GM18498 (cell line): Measurements from ENCODE around the gene MXRA8.
A peak's percentile ranks its signal among the peaks of the same experiment; 100 is the strongest.

Source experiments
- ATAC-seq: cut with Tn5 transposase; IDR thresholded peaks from one replicate; pipeline ENCODE4 v1.9.1; 2021; ENCODE audit warnings: mild to moderate bottlenecking, moderate library complexity; ENCODE audit not compliant: unreplicated experiment

MXRA8 gene

GRCh38 chr1:1310476-1311053 is 47.8 kb downstream of the MXRA8 start:
- no peak for ATAC-seq

- no peak for ATAC-seq
Observed at GRCh38 chr1:1310109-1310385, 48.3 kb downstream of the MXRA8 start.

- no peak for ATAC-seq
Observed at GRCh38 chr1:1309251-1310108, 48.9 kb downstream of the MXRA8 start.

GRCh38 chr1:1308756-1309250 is 49.6 kb downstream of the MXRA8 start:
- ATAC-seq: no peak

- ATAC-seq: peak; percentile 65
Observed at GRCh38 chr1:1307923-1308755, 50.2 kb downstream of the MXRA8 start, which contains the start of the genes ACAP3 and PUSL1. Gene ACAP3 (minus strand): TSS chr1:1307930. CDS start chr1:1307815, 115 bp downstream. Gene PUSL1 (plus strand): TSS chr1:1308597. CDS start chr1:1308644, 47 bp downstream.

GRCh38 chr1:1307261-1307922 is 51.0 kb downstream of the MXRA8 start:
- peak; percentile 13 for ATAC-seq

- ATAC-seq: no peak
Observed at GRCh38 chr1:1306661-1307260, 51.6 kb downstream of the MXRA8 start.

- no peak for ATAC-seq
Observed at GRCh38 chr1:1306070-1306660, 52.2 kb downstream of the MXRA8 start.

- no peak for ATAC-seq
Observed at GRCh38 chr1:1305300-1306069, 52.9 kb downstream of the MXRA8 start.

- ATAC-seq: no peak
Observed at GRCh38 chr1:1304331-1305299, 53.7 kb downstream of the MXRA8 start.

GRCh38 chr1:1303736-1304135 is 54.6 kb downstream of the MXRA8 start:
- no peak for ATAC-seq

GRCh38 chr1:1302951-1303509 is 55.3 kb downstream of the MXRA8 start:
- no peak for ATAC-seq
